ENCODE data around the gene ANK2.
"Not testable (repeated sequence)": the region's sequence is repeated elsewhere in the genome, so short reads cannot be mapped to it uniquely, and the experiment has no call there.

Gene ANK2

DNA sequence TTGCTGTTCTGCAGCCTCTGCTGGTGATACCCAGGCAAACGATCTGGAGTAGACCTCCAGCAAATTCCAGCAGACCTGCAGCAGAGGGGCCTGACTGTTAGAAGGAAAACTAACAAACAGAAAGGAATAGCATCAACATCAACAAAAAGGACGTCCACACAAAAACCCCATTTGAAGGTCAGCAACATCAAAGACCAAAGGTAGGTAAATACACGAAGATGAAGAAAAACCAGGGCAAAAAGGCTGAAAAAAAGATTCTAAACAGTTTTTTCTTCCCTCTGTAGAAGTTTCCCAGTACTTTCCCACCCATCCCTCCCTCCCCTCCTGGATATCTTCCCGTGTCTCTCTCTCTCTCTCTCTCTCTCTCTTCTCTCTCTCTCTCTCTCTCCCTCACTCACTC, 136.8 kb downstream of the ANK2 start:
- no CpG with 5 or more reads among the region's 4 CpGs for WGBS (ENCODE audit: extremely low coverage, insufficient coverage, low lambda C conversion rate)
- not testable (repeated sequence) for H3K18ac ChIP-seq (ENCODE audit: low read length)

GRCh38 chr4:113186913-113187312, 137.5 kb downstream of the ANK2 start:
- H3K18ac ChIP-seq (ENCODE audit: low read length) = peak overlapping the region; percentile 18
- H4K8ac ChIP-seq (ENCODE audit: low read depth, low read length) = no peak overlapping the region
- no peak overlapping the region for H2AK5ac ChIP-seq (ENCODE audit: low read length)
- H3K9ac ChIP-seq (ENCODE audit: low read length) = no peak overlapping the region
- no peak overlapping the region for H4K5ac ChIP-seq (ENCODE audit: low read length)
- H3K27ac ChIP-seq (ENCODE audit: low read depth, low read length) = no peak overlapping the region
- H2BK120ac ChIP-seq (ENCODE audit: low read depth, low read length) = no peak overlapping the region
- H3K4me2 ChIP-seq (ENCODE audit: low read length) = no peak overlapping the region
- no peak overlapping the region for H3K56ac ChIP-seq (ENCODE audit: low read length)
- no peaks in the 10 kb centered on the region for H3K27me3 ChIP-seq (ENCODE audit: insufficient read depth, low read length, poor library complexity)
- H2BK5ac ChIP-seq (ENCODE audit: low read length) = no peak overlapping the region
- no peak overlapping the region for H3K23ac ChIP-seq (ENCODE audit: low read length)
- no peaks in the 10 kb centered on the region for H3K79me2 ChIP-seq (ENCODE audit: control insufficient read depth, insufficient read depth, low read length)
- H3K4me3 ChIP-seq (ENCODE audit: low read length) = no peak overlapping the region
- no peak overlapping the region for H2BK15ac ChIP-seq (replicated peaks; ENCODE audit: low read depth)
- H3K36me3 ChIP-seq (ENCODE audit: control insufficient read depth, insufficient read depth, low read length) = no peaks in the 10 kb centered on the region
- H3K79me1 ChIP-seq (ENCODE audit: low read length) = no peaks in the 10 kb centered on the region
- no peaks in the 10 kb centered on the region for H3K4me1 ChIP-seq (ENCODE audit: control insufficient read depth, low read depth, low read length)
- no peak for DNase-seq
- H3K4ac ChIP-seq (ENCODE audit: low read depth, low read length) = no peak overlapping the region

More for the DNA sequence above, 136.8 kb downstream of the ANK2 start:
- not testable (repeated sequence) for H4K8ac ChIP-seq (ENCODE audit: low read depth, low read length); H3K4ac ChIP-seq (ENCODE audit: low read depth, low read length); H3K4me1 ChIP-seq (ENCODE audit: control insufficient read depth, low read depth, low read length); H2BK120ac ChIP-seq (ENCODE audit: low read depth, low read length); H2BK5ac ChIP-seq (ENCODE audit: low read length); H3K4me3 ChIP-seq (ENCODE audit: low read length); H3K79me1 ChIP-seq (ENCODE audit: low read length); H3K4me2 ChIP-seq (ENCODE audit: low read length); H2BK15ac ChIP-seq (replicated peaks; ENCODE audit: low read depth); H3K9ac ChIP-seq (ENCODE audit: low read length); H3K27ac ChIP-seq (ENCODE audit: low read depth, low read length); H4K5ac ChIP-seq (ENCODE audit: low read length); H3K79me2 ChIP-seq (ENCODE audit: control insufficient read depth, insufficient read depth, low read length); H3K56ac ChIP-seq (ENCODE audit: low read length); H2AK5ac ChIP-seq (ENCODE audit: low read length); H3K27me3 ChIP-seq (ENCODE audit: insufficient read depth, low read length, poor library complexity); DNase-seq; H3K36me3 ChIP-seq (ENCODE audit: control insufficient read depth, insufficient read depth, low read length); H3K23ac ChIP-seq (ENCODE audit: low read length)

GRCh38 chr4:113187358-113187757, 137.9 kb downstream of the ANK2 start:
- Histone ChIP-seq H3K4me1 (ENCODE audit: control insufficient read depth, low read depth, low read length) (no peaks in the 10 kb centered on the region), H3K23ac (ENCODE audit: low read length) (no peak overlapping the region), H4K5ac (ENCODE audit: low read length) (no peak overlapping the region), H3K4me2 (ENCODE audit: low read length) (no peak overlapping the region), H2BK5ac (ENCODE audit: low read length) (no peak overlapping the region), H2AK5ac (ENCODE audit: low read length) (no peak overlapping the region), H3K27ac (ENCODE audit: low read depth, low read length) (no peak overlapping the region), H3K27me3 (ENCODE audit: insufficient read depth, low read length, poor library complexity) (no peaks in the 10 kb centered on the region), H3K56ac (ENCODE audit: low read length) (no peak overlapping the region), H3K9ac (ENCODE audit: low read length) (no peak overlapping the region), H3K36me3 (ENCODE audit: control insufficient read depth, insufficient read depth, low read length) (no peaks in the 10 kb centered on the region), H3K4ac (ENCODE audit: low read depth, low read length) (no peak overlapping the region), H2BK15ac (replicated peaks; ENCODE audit: low read depth) (no peak overlapping the region), H3K79me1 (ENCODE audit: low read length) (no peaks in the 10 kb centered on the region), H4K8ac (ENCODE audit: low read depth, low read length) (no peak overlapping the region), H3K79me2 (ENCODE audit: control insufficient read depth, insufficient read depth, low read length) (no peaks in the 10 kb centered on the region), H3K18ac (ENCODE audit: low read length) (no peak overlapping the region), H3K4me3 (ENCODE audit: low read length) (no peak overlapping the region), H2BK120ac (ENCODE audit: low read depth, low read length) (no peak overlapping the region)
- no CpG with 5 or more reads among the region's 3 CpGs for WGBS (ENCODE audit: extremely low coverage, insufficient coverage, low lambda C conversion rate)
- no peak for DNase-seq

- peak; percentile 55 for DNase-seq
- no peaks in the 10 kb centered on the region for H3K27me3 ChIP-seq (ENCODE audit: insufficient read depth, low read length, poor library complexity)
- no CpG with 5 or more reads among the region's 4 CpGs for WGBS (ENCODE audit: extremely low coverage, insufficient coverage, low lambda C conversion rate)
- H3K56ac ChIP-seq (ENCODE audit: low read length) = no peak overlapping the region
- H3K79me2 ChIP-seq (ENCODE audit: control insufficient read depth, insufficient read depth, low read length) = no peaks in the 10 kb centered on the region
- no peaks in the 10 kb centered on the region for H3K36me3 ChIP-seq (ENCODE audit: control insufficient read depth, insufficient read depth, low read length)
- no peak overlapping the region for H3K4me3 ChIP-seq (ENCODE audit: low read length)
- H3K79me1 ChIP-seq (ENCODE audit: low read length) = no peaks in the 10 kb centered on the region
- H3K27ac ChIP-seq (ENCODE audit: low read depth, low read length) = no peak overlapping the region
- no peak overlapping the region for H2AK5ac ChIP-seq (ENCODE audit: low read length)
- H3K4me2 ChIP-seq (ENCODE audit: low read length) = no peak overlapping the region
- H3K9ac ChIP-seq (ENCODE audit: low read length) = no peak overlapping the region
- no peak overlapping the region for H3K23ac ChIP-seq (ENCODE audit: low read length)
- H4K5ac ChIP-seq (ENCODE audit: low read length) = no peak overlapping the region
- H4K8ac ChIP-seq (ENCODE audit: low read depth, low read length) = no peak overlapping the region
- H3K4me1 ChIP-seq (ENCODE audit: control insufficient read depth, low read depth, low read length) = no peaks in the 10 kb centered on the region
- H2BK15ac ChIP-seq (replicated peaks; ENCODE audit: low read depth) = no peak overlapping the region
- H3K18ac ChIP-seq (ENCODE audit: low read length) = no peak overlapping the region
- H2BK120ac ChIP-seq (ENCODE audit: low read depth, low read length) = no peak overlapping the region
- no peak overlapping the region for H2BK5ac ChIP-seq (ENCODE audit: low read length)
- H3K4ac ChIP-seq (ENCODE audit: low read depth, low read length) = no peak overlapping the region
Measured at GRCh38 chr4:113189546-113189945, 140.1 kb downstream of the ANK2 start.

- H3K79me2 ChIP-seq (ENCODE audit: control insufficient read depth, insufficient read depth, low read length) = no peaks in the 10 kb centered on the region
- no peak for DNase-seq
- H3K18ac ChIP-seq (ENCODE audit: low read length) = no peak overlapping the region
- no peak overlapping the region for H3K4me2 ChIP-seq (ENCODE audit: low read length)
- H3K4ac ChIP-seq (ENCODE audit: low read depth, low read length) = no peak overlapping the region
- no peak overlapping the region for H2AK5ac ChIP-seq (ENCODE audit: low read length)
- H3K56ac ChIP-seq (ENCODE audit: low read length) = no peak overlapping the region
- WGBS (ENCODE audit: extremely low coverage, insufficient coverage, low lambda C conversion rate) = no CpG with 5 or more reads among the region's 4 CpGs
- no peaks in the 10 kb centered on the region for H3K79me1 ChIP-seq (ENCODE audit: low read length)
- no peaks in the 10 kb centered on the region for H3K4me1 ChIP-seq (ENCODE audit: control insufficient read depth, low read depth, low read length)
- H2BK120ac ChIP-seq (ENCODE audit: low read depth, low read length) = no peak overlapping the region
- no peak overlapping the region for H3K9ac ChIP-seq (ENCODE audit: low read length)
- H3K36me3 ChIP-seq (ENCODE audit: control insufficient read depth, insufficient read depth, low read length) = no peaks in the 10 kb centered on the region
- no peak overlapping the region for H3K27ac ChIP-seq (ENCODE audit: low read depth, low read length)
- no peak overlapping the region for H2BK5ac ChIP-seq (ENCODE audit: low read length)
- no peak overlapping the region for H3K23ac ChIP-seq (ENCODE audit: low read length)
- H3K27me3 ChIP-seq (ENCODE audit: insufficient read depth, low read length, poor library complexity) = no peaks in the 10 kb centered on the region
- H3K4me3 ChIP-seq (ENCODE audit: low read length) = no peak overlapping the region
- no peak overlapping the region for H2BK15ac ChIP-seq (replicated peaks; ENCODE audit: low read depth)
- H4K5ac ChIP-seq (ENCODE audit: low read length) = no peak overlapping the region
- peak overlapping the region; percentile 56 for H4K8ac ChIP-seq (ENCODE audit: low read depth, low read length)
Measured at GRCh38 chr4:113209153-113209552, 159.7 kb downstream of the ANK2 start.

DNA sequence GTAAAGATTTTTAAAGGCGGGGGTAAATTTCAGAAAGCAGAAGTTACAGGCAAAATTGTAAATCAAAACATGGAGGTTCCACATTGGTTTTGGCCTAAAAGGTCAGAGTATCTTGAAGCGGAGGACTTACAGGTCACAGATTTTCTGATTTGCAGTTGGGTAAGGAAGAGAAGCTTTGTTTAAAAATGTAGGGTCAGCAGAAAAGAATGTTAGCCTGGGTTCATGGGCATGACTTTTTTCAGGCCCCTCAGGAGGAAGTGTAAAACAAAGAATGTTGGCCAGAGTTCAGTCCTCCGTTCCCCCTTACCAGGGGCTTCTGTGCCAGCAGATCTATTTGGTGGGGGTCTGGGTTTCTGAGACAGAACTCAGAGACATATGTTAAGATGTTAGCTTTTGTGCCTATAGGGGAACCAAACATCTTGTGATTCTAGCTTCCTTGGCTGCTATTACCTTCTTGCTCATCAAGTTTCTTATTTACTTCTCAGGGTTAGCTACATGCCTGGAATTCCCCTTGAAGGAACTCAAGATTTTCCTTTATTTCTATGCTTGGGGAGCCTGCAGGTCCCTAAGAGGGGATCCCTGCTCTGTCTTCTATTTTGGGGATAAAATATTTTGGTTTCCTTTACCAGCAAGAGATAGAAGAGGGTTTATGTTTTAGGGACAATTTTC, 160.3 kb downstream of the ANK2 start:
- Histone ChIP-seq H2BK15ac (replicated peaks; ENCODE audit: low read depth) (no peak overlapping the region), H3K18ac (ENCODE audit: low read length) (no peak overlapping the region), H4K5ac (ENCODE audit: low read length) (no peak overlapping the region), H2BK120ac (ENCODE audit: low read depth, low read length) (no peak overlapping the region), H4K8ac (ENCODE audit: low read depth, low read length) (no peak overlapping the region), H3K79me2 (ENCODE audit: control insufficient read depth, insufficient read depth, low read length) (no peaks in the 10 kb centered on the region), H3K4me2 (ENCODE audit: low read length) (no peak overlapping the region), H3K27me3 (ENCODE audit: insufficient read depth, low read length, poor library complexity) (no peaks in the 10 kb centered on the region), H3K4me1 (ENCODE audit: control insufficient read depth, low read depth, low read length) (no peaks in the 10 kb centered on the region), H3K56ac (ENCODE audit: low read length) (no peak overlapping the region), H2AK5ac (ENCODE audit: low read length) (no peak overlapping the region), H3K36me3 (ENCODE audit: control insufficient read depth, insufficient read depth, low read length) (no peaks in the 10 kb centered on the region), H3K27ac (ENCODE audit: low read depth, low read length) (no peak overlapping the region), H3K23ac (ENCODE audit: low read length) (no peak overlapping the region), H2BK5ac (ENCODE audit: low read length) (no peak overlapping the region), H3K4me3 (ENCODE audit: low read length) (no peak overlapping the region), H3K79me1 (ENCODE audit: low read length) (no peaks in the 10 kb centered on the region), H3K9ac (ENCODE audit: low read length) (no peak overlapping the region), H3K4ac (ENCODE audit: low read depth, low read length) (no peak overlapping the region)
- DNase-seq = peak; percentile 61
- WGBS (ENCODE audit: extremely low coverage, insufficient coverage, low lambda C conversion rate) = no CpG with 5 or more reads among the region's 3 CpGs
